ENCODE results near the gene CFAP43. TPM values are rescaled to one million over a fixed set of nuclear protein-coding genes. Genes with fewer than 3 reads are reported as not detected.

The CFAP43 gene, protein sequence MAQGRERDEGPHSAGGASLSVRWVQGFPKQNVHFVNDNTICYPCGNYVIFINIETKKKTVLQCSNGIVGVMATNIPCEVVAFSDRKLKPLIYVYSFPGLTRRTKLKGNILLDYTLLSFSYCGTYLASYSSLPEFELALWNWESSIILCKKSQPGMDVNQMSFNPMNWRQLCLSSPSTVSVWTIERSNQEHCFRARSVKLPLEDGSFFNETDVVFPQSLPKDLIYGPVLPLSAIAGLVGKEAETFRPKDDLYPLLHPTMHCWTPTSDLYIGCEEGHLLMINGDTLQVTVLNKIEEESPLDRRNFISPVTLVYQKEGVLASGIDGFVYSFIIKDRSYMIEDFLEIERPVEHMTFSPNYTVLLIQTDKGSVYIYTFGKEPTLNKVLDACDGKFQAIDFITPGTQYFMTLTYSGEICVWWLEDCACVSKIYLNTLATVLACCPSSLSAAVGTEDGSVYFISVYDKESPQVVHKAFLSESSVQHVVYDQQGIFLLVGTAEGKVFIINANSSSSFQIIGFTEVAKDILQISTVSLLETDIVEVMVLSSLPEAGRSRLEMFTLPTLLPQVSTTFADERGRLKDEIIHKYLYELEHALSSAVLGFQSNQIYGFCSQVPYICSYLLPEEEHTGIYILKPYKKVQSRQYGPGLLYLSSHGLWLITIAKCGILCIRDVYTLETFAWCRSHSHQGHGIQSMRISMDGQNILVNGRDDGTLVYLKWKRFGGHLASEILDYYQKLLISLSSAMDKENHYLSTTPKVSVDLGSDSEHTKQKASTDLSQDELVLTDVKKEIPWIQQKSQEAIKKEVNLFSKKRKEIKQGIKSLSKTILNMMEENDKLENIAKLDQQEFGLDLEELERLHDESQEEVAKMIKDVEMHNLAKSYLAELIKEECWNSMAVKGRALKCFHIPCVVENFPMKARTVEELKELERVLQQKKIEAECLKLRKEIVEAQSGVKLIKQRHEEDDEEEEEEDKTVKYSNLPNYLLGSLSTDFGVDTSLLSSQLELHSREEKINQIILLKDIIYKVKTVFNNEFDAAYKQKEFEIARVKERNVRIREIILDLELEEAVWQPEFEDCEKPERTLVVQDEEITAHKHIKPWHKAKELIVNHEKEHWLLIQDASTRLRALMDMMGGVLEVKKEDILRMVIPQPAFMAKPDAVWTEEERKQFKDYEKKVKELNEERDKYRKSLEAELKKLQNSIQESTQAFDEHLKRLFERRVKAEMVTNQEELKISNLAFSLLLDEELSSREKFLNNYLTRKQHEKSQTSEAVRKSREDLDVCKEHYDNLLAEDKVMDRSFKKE (N-terminal part only)
- total RNA-seq: 0.21 and 0.48 TPM in 2 replicates

DNA sequence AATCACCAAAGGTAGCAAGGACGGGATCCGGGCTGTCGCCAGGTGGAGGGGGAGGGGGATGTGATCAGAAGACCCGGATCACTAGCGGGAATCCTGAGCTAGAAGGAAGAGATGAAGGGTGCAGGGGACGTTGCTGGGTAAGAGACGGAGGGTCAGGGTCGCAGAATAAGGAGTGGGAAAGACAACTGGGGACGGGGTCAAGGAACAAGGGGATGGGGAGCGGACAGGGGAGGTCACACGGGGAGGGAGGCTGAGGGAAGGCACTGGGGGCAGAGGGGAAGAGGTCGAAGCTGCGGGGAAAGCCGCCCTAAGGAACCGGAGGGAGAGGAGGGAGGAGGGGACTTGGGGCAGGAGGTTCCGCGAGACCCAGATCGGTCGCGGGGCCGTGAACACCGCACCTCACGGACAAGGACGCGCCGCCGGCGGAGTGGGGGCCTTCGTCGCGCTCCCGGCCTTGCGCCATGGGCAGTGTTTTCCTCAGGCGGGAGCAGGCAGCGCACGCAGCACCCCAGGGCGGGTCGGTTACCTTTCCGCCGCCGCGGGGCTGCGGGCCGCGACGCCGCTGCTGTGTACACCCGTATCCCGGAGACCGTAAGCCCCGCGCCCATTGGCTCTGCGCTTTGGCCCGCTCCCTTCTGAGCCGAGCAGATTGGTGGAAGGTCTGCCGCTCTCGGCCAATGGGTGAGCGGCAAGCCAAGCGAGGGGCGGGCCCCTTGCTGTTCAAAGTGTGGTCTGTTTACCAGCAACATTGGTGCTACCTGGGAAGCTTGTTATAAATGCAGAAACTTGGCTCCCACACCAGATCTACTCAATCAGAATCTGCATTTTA, at the start of gene CFAP43:
Gene CFAP43, minus strand, starts transcription at position 581 of the 829 bp plus-strand sequence. Its CDS starts 118 bp downstream, at position 463.

DNA sequence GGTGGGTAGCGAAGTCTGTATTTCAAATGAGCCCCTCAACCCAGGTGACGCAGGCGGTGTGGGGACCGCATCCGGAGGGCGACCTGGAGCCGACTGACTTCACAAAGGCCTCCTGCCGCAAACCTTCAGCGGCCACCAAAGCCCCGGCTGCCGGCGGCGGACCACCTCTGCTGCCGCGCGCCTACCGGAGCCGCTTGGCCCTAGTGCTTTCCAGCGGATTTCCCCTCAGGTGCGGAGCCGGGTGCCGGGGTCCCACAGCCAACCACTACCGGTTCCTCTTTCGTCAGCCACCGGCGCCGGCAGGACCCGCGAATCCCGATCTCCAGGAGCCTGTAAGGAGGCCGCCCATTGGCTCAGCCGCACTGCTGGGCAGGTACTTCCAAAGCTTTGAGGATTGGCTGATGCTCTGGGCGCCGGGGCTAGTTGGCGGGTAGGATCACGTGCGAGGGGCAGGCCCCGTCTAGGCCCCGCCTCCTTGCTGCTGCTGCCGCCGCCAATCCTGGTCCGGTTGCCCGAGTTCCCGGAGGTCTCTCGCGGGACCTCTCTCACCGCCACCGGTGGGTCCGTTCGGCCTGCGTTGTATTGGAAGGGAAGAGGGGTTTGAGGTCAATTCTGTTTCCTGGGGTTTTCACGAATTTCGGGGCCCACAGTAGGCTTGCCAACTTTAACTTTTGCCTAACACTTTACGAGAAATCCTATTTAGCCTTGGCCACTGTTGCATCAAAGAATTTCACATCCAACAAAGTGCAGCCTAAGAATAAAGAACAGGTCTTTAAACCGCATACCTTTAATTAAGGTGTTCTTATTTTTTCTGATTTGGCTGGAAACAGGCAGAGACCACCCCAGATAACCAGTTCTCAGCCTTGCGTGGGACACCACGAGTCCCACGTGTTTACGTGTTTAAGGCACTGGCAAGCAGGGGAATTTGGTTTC, 36.8 kb upstream of the CFAP43 start, which contains the start of gene GSTO2:
Gene GSTO2, plus strand, starts transcription at position 472 of the 933 bp plus-strand sequence. CDS start 5,732 bp downstream, outside the sequence.

DNA sequence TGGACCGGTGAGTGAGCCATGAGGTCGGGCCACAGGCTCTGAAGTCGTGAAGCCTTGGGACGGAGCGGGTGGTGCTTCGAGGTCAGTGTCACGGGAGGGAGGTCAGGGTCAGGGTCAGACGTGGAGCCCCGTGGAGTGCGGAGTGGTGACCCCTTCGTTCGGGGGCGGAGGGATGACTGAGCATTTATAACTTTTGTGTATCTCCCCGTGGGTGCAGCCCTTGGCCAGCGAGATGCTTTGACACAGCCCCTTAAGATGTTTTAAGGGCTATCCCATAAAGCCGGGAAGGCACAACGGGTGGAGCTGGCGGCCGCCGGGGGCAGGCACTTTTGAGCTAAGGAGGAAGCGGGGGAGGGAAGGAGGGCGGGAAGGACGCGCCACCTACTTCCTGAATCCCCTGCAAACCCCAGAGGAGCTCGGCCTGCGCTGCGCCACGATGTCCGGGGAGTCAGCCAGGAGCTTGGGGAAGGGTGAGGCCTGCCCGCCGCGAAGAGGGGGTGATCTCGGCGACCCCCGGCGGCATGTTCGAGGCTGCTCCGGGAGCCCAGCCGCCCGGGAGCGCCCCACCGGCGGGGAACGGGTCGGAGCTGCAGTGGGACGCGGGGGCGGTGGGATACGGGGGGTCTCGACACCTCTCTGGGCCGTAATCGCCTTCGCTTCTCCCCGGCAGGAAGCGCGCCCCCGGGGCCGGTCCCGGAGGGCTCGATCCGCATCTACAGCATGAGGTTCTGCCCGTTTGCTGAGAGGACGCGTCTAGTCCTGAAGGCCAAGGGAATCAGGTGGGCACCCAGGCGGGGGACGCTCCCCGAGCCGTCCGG, 22.5 kb upstream of the CFAP43 start, which contains the start of gene GSTO1:
Gene GSTO1, plus strand, starts transcription at position 400 of the 818 bp plus-strand sequence. Its CDS starts 37 bp downstream, at position 437.

DNA sequence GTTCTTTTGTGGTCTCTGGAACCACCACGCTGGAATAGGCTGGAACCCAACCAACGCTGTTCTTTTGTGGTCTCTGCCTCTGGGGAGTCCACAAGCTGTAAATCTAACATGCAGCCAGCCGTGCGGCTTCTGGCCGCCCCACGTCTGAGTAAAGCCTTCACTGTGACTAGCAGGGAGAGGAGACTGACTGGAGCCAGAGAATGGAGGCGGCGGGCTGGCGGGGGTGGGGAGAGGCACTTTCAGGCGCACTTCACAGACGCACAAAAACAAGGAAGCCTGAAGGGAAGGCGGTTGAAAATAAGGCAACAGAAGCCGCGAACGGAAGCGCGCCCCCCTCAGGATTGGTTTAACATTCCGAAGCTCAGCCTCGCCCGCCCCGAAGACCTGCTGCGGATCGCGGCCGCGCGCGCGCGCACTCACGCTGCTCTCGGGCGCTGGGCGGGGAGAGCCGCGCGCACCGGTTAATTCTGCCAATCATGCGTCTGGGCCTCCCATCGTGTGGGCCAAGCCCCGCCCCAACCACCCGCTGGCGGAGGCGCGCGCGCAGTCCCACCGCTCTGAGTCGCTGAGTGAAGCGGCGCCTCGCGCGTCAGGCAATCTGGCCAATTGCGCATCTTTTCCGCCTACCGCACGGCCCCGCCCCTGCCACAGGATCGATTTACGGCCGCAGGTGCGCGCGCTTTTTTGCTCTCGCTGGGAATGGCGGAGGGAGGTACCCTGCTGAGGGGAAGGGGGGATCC, 110.5 kb downstream of the CFAP43 start, which contains the start of gene SFR1:
Gene SFR1, plus strand, starts transcription at position 687 of the 740 bp plus-strand sequence. Its CDS starts 13 bp downstream, at position 700.

DNA sequence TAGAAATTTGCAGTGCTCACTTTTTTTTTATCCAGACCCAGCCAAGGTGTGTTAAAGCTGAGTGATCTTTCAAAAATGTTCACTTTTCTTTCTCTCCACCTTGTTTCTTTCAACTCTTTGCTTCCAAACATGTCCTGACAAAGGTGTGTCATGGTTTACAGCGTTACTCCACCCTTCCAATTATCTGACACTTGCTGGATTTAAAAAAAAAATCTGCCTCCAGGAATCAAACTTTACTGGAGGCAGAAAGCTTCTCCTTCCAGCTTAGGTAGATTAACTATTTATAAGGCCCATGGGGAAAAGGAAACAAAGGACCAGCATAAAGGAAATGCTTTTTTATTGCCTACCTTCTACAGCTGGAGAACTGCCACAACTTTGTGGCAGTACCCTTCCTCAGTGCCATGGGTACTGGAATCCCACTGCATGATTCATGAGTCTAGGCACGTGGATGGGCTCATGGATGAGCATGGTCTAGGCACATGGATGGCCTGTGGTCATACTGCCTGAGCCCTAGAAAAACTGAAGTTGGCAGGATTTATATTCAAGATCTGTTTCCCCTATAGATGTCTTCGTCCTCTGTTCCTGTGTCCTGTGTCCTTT, 146.3 kb downstream of the CFAP43 start, which contains the start of gene COL17A1:
Gene COL17A1, minus strand, starts transcription at position 80 of the 600 bp plus-strand sequence. CDS start 5,207 bp downstream, outside the sequence.

Other genes with a start within 250 kb of the CFAP43 start
- gene COL17A1, start 146.5 kb downstream of the CFAP43 start, total RNA-seq: 460 and 856 TPM in 2 replicates
- 3.9 and 6.2 TPM in 2 replicates for gene SFR1, start 110.2 kb downstream of the CFAP43 start, total RNA-seq
- 122 and 180 TPM in 2 replicates for gene GSTO1, start 22.5 kb upstream of the CFAP43 start, total RNA-seq
- 21.7 and 41.8 TPM in 2 replicates for gene GSTO2, start 36.8 kb upstream of the CFAP43 start, total RNA-seq
- gene ITPRIP, start 106.1 kb upstream of the CFAP43 start, total RNA-seq: 17.1 and 22.2 TPM in 2 replicates
- 0.43 and 0.48 TPM in 2 replicates for gene CFAP58, start 121.5 kb upstream of the CFAP43 start, total RNA-seq